Vagina (tissue), 2 donors: ENCODE data around the gene CUX1.

ENCODE experiments used
- POLR2A ChIP-seq, 2 donors: fragments of 450-650 bp; IDR thresholded peaks; one replicate each; pipeline ENCODE4 v1.6.1; 2017; ENCODE audit warnings: antibody characterized with exemption in 2 of 2, mild to moderate bottlenecking in 2 of 2, moderate library complexity in 2 of 2
- TF ChIP-seq, protein P1 (sequence below), 3 experiments: fragments of 450-650 bp in 2 of 3; fragments of 200-600 bp in 1 of 3; sonication (generic) in 1 of 3; IDR thresholded peaks; one replicate each; pipeline ENCODE4 v1.5.1; 2017 to 2019; ENCODE audit warnings: antibody characterized with exemption in 3 of 3, mild to moderate bottlenecking in 2 of 3, moderate library complexity in 2 of 3

- no peak for TF ChIP-seq POLR2A (IDR thresholded peaks at IDR 0.05)
- TF ChIP-seq, protein P1, sequence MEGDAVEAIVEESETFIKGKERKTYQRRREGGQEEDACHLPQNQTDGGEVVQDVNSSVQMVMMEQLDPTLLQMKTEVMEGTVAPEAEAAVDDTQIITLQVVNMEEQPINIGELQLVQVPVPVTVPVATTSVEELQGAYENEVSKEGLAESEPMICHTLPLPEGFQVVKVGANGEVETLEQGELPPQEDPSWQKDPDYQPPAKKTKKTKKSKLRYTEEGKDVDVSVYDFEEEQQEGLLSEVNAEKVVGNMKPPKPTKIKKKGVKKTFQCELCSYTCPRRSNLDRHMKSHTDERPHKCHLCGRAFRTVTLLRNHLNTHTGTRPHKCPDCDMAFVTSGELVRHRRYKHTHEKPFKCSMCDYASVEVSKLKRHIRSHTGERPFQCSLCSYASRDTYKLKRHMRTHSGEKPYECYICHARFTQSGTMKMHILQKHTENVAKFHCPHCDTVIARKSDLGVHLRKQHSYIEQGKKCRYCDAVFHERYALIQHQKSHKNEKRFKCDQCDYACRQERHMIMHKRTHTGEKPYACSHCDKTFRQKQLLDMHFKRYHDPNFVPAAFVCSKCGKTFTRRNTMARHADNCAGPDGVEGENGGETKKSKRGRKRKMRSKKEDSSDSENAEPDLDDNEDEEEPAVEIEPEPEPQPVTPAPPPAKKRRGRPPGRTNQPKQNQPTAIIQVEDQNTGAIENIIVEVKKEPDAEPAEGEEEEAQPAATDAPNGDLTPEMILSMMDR (IDR thresholded peaks at IDR 0.05), result no peak
These were observed 479.1 kb downstream of the CUX1 start for GRCh38 chr7:102296514-102296913.
